IMR-90 (cell line): ENCODE data around the gene FAM227B.

Source experiments
- CEBPB ChIP-seq: IDR thresholded peaks from 2 replicates; pipeline ENCODE4 v1.6.1; 2012; ENCODE audit warnings: low read depth, low read length, improper control_type of control experiment
- CHD1 ChIP-seq: IDR thresholded peaks from 2 replicates; pipeline ENCODE4 v1.6.1; 2012; ENCODE audit warnings: low read depth, low read length, improper control_type of control experiment
- CTCF ChIP-seq: conservative IDR thresholded peaks from 2 replicates; pipeline ENCODE4 v1.5.1; 2012; ENCODE audit warnings: mild to moderate bottlenecking, low read depth, low read length, improper control_type of control experiment

- TF ChIP-seq CTCF (no peak), CEBPB (no peak), CHD1 (no peak)
Observed at GRCh38 chr15:49452595-49452994, 168.0 kb downstream of the FAM227B start.
